ENCODE measurements around the gene TMEM247. TPM values are rescaled to one million over a fixed set of nuclear protein-coding genes. Genes with fewer than 3 reads are reported as not detected.

TMEM247 gene
- total and polyA plus RNA-seq, 3 donors from 2014 or later, result 18.5 to 59.4 (median 27.2) TPM

DNA sequence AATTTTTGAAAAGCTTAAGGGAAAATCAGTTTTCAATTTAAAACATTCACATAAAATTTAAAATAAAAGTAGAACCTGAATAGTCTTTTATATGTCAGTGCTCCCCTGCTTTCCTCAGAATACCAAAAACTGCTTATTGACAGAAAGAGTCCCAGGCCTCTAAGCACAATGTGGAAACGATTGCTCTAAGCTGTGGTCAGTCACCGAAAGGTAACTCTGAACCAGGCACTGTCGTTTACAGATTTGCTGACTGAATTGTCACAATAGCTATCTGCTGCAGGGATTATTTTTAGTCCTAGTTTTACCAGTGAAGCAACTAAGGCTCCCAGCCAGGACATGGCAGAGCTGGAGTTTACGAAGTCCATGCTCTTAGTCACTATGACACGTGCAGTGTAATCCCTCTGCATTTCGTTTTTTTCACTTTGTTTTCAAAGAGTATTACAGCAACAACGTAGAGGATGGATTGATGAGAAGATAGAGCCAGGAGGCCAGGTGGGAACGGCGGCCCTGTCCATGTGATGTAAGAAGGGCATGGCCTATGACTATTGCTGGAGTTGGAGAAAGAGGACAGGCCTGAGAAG, 28.1 kb upstream of the TMEM247 start:
- no peak for DNase-seq
- WGBS, 2 donors, result 89 to 90% methylated on average over 9 of the region's 9 CpGs
- Histone ChIP-seq H3K36me3 (ENCODE audit: low read depth, missing control alignments) (no peaks in the 10 kb centered on the region), H3K27me3 (no peaks in the 10 kb centered on the region), H3K4me3 (no peak overlapping the region), H3K27ac (no peak overlapping the region), H3K4me1 (no peaks in the 10 kb centered on the region), H3K9me3 (no peaks in the 10 kb centered on the region)
- TF ChIP-seq POLR2A (IDR thresholded peaks at IDR 0.05), result no peak
- TF ChIP-seq, protein P1, sequence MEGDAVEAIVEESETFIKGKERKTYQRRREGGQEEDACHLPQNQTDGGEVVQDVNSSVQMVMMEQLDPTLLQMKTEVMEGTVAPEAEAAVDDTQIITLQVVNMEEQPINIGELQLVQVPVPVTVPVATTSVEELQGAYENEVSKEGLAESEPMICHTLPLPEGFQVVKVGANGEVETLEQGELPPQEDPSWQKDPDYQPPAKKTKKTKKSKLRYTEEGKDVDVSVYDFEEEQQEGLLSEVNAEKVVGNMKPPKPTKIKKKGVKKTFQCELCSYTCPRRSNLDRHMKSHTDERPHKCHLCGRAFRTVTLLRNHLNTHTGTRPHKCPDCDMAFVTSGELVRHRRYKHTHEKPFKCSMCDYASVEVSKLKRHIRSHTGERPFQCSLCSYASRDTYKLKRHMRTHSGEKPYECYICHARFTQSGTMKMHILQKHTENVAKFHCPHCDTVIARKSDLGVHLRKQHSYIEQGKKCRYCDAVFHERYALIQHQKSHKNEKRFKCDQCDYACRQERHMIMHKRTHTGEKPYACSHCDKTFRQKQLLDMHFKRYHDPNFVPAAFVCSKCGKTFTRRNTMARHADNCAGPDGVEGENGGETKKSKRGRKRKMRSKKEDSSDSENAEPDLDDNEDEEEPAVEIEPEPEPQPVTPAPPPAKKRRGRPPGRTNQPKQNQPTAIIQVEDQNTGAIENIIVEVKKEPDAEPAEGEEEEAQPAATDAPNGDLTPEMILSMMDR (IDR thresholded peaks at IDR 0.05), result no peak
- intact Hi-C loops (cut with DNase I; ENCODE audit: low total_unique reads), result no loop called here

- TF ChIP-seq POLR2A (IDR thresholded peaks at IDR 0.05), result no peak
- TF ChIP-seq, protein P1 (IDR thresholded peaks at IDR 0.05), result no peak
- intact Hi-C loops (cut with DNase I; ENCODE audit: low total_unique reads), result no loop called here
Observed at GRCh38 chr2:46456789-46457188, 22.6 kb upstream of the TMEM247 start.

DNA sequence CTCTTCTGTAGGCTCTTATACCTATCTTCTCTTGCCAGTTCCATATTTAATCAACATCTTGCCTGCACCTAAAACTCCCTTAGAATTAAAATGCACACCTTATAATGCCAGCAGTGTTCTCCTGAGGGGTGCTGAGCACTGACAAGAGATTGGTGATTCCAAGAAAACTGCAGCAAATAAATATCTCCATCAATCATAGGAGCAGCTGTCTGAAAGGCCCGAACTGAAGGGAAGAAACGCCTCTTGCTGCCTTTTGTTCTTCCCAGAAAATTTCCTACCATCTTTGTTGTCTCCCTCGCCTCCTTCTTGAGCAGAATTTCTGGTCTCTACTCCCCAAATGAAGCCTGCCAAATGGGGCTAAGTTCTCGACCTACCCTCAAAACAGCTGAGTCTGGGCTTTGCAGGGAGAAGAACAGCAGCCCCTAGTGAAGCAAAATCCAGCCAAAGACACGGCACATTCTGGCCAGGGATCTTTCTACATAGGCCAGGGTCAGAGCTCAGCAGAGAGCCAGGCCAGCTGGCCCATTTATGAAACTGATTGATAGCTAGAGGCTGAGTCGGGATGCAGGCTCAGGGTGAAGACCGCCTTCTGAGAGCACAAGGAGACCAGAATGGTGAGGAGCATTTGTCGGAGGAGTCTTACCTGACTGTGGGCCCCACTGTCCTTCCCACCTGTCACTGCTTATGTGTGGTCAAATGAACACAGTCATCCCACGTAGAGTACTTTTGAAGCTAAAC, 20.4 kb upstream of the TMEM247 start:
- H3K27me3 ChIP-seq, result no peaks in the 10 kb centered on the region
- peaks cover 24% of the 10 kb centered on the region for H3K4me1 ChIP-seq
- H3K4me3 ChIP-seq, result no peak overlapping the region
- DNase-seq, result peak; percentile 18
- H3K27ac ChIP-seq, result peak overlapping the region; percentile 57 to 77
- intact Hi-C loops (cut with DNase I; ENCODE audit: low total_unique reads), result no loop called here
- 76 to 83% methylated on average over 9 of the region's 9 CpGs for WGBS, 2 donors
- no peaks in the 10 kb centered on the region for H3K36me3 ChIP-seq (ENCODE audit: low read depth, missing control alignments)
- no peaks in the 10 kb centered on the region for H3K9me3 ChIP-seq
- TF ChIP-seq POLR2A (IDR thresholded peaks at IDR 0.05), result no peak

More at GRCh38 chr2:46456789-46457188, 22.6 kb upstream of the TMEM247 start:
- Histone ChIP-seq H3K27me3 (no peaks in the 10 kb centered on the region), H3K27ac (no peak overlapping the region), H3K4me1 (peaks cover 24% of the 10 kb centered on the region), H3K9me3 (no peaks in the 10 kb centered on the region), H3K36me3 (ENCODE audit: low read depth, missing control alignments) (no peaks in the 10 kb centered on the region), H3K4me3 (no peak overlapping the region)
- no peak for DNase-seq
- 96% methylated on average over 7 of the region's 7 CpGs for WGBS, 2 donors

DNA sequence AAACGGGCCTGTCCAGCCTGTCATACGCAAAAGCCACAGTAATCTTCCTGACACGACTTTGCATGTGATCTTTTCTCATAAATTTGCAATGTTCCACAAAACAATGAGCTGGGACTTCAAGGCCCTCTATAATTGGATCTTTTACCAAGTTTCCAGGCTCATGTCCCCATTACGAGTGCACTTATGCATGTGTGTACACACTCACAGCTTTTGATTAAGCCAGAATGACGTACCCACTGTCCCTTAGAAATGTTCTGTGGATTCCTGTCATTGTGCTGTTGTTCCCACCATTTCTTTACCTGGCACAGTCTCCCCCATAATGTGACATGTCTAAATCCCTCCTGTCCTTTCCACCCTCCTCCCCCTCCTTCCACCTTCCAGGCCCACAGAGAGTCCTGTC, 19.7 kb upstream of the TMEM247 start:
- WGBS, 2 donors, result 53 to 60% methylated on average over 5 of the region's 5 CpGs
- H3K36me3 ChIP-seq (ENCODE audit: low read depth, missing control alignments), result no peaks in the 10 kb centered on the region
- intact Hi-C loops (cut with DNase I; ENCODE audit: low total_unique reads), result no loop called here
- TF ChIP-seq POLR2A (IDR thresholded peaks at IDR 0.05), result no peak
- TF ChIP-seq, protein P1 (IDR thresholded peaks at IDR 0.05), result no peak
- H3K4me1 ChIP-seq, result peaks cover 24% of the 10 kb centered on the region
- no peaks in the 10 kb centered on the region for H3K27me3 ChIP-seq
- no peaks in the 10 kb centered on the region for H3K9me3 ChIP-seq
- H3K27ac ChIP-seq, result peak overlapping the region; percentile 57 to 77
- no peak for DNase-seq
- H3K4me3 ChIP-seq, result no peak overlapping the region

DNA sequence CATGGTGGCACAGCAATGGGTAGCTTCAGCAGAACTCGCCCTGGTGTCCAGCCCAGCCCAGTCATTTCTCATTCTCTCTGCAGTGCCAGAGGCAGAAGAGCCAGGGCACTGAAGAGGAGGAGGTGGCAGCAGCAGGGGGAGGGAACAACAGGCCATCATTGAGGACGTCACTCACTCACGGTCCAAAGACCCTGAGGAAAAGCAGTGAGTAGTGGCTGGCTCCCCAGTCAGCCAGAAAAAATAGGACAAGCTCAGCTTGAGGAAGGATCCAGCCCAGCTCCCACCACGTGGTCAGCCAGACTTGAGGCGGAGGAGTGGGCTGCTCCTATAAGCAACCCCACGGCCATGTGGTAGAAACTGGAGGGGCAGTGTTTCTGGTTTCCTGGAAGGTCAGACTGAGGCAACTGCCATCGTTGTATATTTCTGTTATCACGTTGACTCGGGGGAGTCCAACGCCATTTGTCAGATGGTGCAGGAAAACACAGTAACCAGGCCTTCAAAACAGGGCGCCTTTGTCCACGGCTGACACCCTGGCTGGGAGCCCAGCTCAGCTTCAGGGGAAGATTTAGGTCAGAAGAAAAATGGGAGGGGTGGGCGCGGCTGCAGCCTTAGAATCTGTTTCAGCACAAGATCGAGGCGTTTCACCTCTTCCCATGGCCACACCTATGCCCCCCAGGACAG, 19.0 kb upstream of the TMEM247 start:
- Histone ChIP-seq H3K27ac (peak overlapping the region; percentile 59 to 77), H3K4me3 (no peak overlapping the region), H3K9me3 (no peaks in the 10 kb centered on the region), H3K36me3 (ENCODE audit: low read depth, missing control alignments) (no peaks in the 10 kb centered on the region), H3K27me3 (no peaks in the 10 kb centered on the region), H3K4me1 (peaks cover 24% of the 10 kb centered on the region)
- intact Hi-C loops (cut with DNase I; ENCODE audit: low total_unique reads), result no loop called here
- 54 to 67% methylated on average over 16 of the region's 16 CpGs for WGBS, 2 donors
- peak; percentile 95 for DNase-seq
- TF ChIP-seq, protein P1 (IDR thresholded peaks at IDR 0.05), result no peak
- no peak for TF ChIP-seq POLR2A (IDR thresholded peaks at IDR 0.05)

Data from testis (tissue), 3 donors.